GM19035 (cell line): ENCODE measurements around the gene ACSS3.
A peak's percentile ranks its signal among the peaks of the same experiment; 100 is the strongest.
"Not testable (repeated sequence)": the region's sequence is repeated elsewhere in the genome, so short reads cannot be mapped to it uniquely, and the experiment has no call there.

ENCODE experiments used
- ATAC-seq: cut with Tn5 transposase; IDR thresholded peaks from one replicate; pipeline ENCODE4 v1.9.1; 2021; ENCODE audit not compliant: unreplicated experiment

ACSS3 gene

DNA sequence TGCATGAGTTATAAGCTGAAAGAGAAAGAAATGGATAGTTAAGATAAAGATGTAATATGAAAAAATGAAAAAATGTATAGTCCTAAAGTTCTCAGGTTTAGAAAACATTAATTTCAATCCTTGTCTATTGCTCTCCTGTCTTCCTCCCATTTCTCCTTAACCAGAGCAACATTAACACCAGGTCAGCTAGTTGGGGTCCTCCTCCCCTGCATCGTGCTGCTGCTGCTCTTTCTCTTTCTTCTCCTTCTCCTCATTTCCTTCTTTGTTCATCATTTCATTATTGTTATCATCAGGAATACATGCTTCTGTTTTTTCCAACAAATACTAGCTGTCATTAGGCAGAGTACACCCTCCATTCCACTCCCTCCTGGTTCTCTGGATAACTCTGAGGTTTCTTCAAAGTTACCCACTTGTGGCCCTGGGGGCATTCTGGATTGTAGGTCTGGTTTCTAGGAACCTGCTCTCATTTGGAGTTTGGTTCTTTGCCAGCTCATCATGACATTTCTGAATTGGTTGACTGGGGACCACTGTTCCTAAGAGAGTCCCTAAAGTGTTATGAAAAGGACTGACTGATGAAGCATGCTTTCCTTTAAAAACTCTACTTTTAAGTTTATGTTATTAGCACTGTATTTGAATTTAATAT, 17.0 kb downstream of the ACSS3 start:
- no peak for ATAC-seq

DNA sequence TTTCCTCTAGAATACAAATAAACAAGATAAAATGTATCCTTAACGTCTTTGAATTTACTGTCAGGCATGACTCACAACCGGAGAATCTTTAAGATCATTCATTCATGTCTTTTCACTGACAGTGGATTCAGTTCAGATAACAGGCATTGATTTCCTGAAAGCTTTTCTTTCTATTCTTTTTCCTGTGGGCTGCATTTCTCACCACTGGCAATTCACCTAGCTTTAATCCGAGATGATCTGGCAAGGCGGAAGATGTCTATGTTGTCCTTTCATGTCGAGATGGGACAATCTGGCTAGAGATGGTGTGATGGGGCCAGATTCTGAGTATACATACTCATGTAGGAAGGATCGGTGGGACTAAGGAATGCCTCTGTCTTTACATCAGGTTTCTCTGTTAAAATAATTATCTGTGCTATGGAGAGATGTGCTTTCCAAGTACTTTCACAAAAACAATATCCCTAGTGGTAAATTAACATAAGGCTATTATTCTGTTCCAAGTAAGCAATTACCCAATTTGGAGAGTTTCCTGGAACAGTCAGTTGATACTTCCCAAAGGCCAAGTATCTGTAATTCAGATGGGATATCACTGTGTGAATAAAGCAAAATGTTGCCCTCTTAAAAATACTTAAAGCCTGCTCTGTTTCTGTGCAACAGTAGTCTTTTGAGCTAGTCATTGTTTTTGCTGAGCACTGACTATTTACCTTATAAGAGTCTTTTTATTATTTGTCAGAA, 17.8 kb downstream of the ACSS3 start:
- ATAC-seq, result no peak

DNA sequence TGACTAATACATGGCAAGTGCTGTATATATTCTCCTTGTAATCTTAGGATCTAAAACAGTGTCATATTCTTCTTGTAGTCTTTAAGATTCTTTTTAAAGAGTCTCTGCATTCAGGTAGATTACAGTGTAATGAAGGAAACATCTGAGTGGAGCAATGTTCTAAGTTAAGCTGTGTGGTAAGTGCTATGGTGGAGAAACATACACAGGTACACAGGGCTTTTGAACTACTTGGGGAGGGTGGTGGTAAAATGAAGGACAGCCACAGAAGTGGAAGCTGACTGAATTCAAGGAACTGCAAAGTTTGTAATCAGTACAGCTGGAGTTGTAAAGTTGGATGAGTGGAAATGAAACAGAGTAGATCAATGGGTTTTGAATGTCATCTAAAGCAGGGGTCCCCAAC, 27.8 kb downstream of the ACSS3 start:
- ATAC-seq, result no peak

DNA sequence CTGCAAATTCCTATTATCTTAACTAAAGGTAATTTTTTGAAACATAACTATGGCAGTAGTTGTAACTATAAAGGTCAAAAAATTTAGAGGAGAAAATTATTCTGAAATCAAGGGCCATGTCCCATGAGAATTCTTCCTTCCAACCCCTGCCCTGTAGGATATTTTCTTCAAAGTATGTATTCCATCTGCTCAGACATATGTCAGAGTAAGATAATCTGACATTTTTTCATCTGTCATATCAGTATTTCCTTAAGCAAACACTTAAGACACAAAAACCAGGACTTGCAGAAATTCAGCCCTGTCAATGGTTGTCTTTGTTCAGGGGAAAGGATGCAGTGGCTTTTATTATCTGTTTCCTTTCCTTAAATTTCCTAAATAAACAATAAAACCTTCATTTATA, 36.3 kb downstream of the ACSS3 start:
- no peak for ATAC-seq

DNA sequence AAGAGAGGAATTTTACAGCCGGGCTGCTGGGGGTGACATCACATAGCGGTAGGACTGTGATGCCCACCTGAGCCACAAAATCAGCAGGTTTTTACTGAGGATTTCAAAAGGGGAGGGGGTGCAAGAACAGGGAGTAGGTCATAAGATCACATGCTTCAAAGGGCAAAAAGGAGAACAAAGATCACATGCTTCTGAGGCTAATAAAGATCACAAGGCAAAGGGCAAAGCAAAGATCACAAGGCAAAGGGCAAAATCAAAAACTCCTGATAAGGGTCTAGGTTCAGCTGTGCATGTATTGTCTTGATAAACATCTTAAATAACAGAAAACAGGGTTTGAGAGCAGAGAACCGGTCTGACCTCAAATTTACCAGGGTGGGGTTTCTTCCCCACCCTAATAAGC, 41.2 kb downstream of the ACSS3 start:
- ATAC-seq, result not testable (repeated sequence)

DNA sequence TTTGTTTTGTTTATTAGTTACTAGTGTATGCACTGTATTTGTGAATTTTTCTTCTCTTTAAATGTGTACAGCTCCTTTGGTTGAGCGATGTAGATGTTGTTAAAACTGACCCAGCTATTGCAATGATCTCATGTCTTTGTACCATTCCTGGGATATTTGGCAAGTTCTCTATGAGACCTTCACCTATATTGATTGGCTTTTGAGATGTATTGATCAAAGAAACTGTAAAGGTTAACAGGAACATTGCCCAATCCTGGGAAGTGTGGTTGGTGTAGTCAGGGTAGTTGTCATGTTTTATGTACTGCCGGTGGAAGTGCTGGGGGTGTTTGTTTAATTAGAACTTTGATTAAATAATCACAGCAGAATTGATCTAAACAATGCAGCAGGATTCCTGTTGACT, 43.1 kb downstream of the ACSS3 start:
- ATAC-seq, result no peak

DNA sequence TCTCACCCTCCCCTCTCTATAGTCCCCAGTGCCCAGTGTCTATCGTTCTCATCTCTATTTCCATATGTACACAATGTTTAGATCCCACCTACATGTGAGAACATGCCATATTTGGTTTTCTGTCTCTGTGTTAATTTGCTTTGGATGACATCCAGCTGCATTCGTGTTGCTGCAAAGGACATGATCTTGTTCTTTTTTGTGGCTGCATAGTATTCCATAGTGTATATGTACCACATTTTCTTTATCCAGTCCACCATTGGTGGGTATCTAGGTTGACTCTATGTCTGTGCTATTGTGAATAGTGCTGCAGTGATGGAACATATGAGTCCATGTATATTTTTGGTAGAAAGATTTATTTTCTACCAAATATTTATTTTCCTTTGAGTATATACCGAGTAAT, 45.7 kb downstream of the ACSS3 start:
- ATAC-seq, result no peak

DNA sequence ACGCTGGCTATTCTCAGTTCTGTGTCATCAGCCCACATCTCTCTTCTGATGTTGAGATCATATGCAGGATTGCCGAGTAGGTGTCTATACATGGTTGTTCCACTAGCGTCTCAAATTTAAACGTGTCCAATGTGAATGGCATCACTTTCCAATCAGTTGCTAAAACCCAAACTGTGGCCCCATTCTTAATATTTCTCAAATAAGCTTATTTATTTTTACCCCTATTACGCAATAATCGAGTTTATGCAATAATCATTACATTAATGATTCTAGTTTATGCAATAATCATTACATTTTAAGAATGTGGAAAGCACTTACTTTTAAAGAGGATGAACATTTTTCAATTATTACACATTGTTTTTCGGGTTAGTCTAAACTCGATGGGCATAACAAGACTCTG, 47.8 kb downstream of the ACSS3 start:
- no peak for ATAC-seq

DNA sequence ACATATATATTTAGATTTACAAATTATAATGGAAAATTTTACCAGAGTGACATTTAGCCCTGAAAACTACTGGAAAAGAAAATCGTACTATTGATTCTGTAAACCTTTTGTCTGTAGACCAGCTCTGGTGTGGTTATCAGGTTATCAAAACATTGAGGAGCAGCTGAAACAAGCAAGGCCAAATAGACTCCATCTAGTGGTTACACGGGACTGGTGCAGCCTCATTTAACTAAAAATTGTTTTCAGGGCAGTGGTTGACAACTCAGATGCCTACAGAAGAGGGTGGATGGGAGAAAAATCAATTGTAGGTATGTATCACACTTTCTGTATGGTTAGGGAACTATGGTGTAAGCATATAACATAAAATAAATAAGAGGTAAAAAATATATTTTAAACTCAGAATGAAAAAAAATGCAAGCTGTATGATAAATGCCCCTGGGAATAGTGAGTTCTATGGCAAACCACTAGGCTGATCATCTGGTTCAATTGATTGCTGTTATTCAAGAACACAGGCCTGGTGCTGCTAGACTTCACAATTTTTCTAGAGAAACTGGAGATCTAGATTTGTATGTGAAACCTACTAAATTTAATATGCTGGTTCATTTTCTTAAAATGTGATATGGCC, 51.2 kb downstream of the ACSS3 start:
- peak; percentile 99 for ATAC-seq

DNA sequence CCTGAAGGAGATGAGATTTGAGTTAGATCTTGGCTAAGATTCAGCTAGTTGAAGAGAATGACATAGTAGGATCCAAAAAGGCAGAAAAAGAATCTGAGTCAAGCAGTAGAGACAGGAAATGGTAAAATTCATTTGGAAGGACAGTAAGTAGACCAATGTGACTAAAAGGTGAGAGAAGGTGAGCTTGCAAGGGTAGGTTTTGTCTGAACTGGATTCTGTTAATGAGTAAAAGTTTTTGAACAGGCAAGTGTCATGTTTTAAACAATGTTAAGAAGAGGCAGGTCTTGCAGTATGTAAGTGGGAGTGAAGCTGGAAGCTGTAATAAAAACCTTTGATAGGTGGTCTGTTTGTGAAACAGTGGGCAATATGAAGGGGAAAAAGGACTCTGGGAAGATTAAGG, 58.6 kb downstream of the ACSS3 start:
- ATAC-seq, result no peak

DNA sequence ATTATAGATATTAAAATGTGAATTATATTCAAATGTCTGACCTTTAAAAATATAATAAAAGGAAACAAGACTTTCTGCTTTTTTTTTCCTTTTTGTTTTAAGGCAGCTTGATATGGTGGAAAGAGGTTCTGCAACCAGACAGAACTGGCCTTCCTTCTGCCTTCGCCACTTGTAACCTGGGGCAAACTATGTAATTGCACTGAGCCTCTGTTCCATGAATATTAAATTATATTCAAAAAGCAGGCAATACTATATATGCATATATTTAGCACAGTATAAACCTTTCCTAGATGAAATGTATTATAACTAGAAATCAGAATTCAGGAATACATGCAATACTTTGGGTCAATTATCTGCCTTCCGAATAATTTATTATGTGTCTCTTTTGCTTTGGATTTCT, 59.9 kb downstream of the ACSS3 start:
- no peak for ATAC-seq

DNA sequence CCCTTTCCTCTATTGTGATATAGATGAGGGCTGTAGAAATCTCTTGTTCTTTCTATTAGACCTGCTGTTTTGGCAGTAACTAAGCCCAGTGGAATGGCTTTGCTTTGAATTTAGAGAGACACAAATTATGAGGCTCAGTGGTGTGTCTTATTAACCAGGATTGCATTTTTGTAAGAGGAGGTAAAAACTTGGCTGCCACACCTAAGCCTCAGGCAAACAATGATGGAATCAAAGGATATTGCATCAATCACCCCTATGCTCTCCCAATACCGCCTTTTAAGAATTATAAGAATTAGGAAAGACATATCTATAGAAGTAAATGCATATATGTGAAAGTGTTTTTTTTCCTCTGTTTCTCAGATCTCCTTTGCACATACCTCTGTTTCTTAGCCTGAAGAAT, 63.3 kb downstream of the ACSS3 start:
- ATAC-seq, result no peak

DNA sequence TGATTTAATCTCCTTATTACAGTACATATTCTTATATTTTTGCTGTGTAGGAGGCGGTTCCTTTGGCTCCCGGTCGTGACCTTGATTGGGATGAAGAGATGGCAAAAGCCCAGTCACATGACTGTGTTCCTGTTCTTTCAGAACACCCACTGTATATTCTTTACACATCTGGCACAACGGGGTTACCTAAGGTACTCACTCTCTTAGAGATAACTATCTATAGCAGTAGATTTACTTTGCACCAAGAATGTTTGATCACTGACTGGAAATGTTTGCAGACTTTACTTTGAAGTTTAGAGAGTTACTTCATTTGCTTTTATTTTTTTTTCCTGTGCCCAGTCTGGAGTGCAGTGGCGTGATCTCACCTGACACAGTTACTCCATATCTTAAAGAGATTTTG, 65.2 kb downstream of the ACSS3 start:
- no peak for ATAC-seq

DNA sequence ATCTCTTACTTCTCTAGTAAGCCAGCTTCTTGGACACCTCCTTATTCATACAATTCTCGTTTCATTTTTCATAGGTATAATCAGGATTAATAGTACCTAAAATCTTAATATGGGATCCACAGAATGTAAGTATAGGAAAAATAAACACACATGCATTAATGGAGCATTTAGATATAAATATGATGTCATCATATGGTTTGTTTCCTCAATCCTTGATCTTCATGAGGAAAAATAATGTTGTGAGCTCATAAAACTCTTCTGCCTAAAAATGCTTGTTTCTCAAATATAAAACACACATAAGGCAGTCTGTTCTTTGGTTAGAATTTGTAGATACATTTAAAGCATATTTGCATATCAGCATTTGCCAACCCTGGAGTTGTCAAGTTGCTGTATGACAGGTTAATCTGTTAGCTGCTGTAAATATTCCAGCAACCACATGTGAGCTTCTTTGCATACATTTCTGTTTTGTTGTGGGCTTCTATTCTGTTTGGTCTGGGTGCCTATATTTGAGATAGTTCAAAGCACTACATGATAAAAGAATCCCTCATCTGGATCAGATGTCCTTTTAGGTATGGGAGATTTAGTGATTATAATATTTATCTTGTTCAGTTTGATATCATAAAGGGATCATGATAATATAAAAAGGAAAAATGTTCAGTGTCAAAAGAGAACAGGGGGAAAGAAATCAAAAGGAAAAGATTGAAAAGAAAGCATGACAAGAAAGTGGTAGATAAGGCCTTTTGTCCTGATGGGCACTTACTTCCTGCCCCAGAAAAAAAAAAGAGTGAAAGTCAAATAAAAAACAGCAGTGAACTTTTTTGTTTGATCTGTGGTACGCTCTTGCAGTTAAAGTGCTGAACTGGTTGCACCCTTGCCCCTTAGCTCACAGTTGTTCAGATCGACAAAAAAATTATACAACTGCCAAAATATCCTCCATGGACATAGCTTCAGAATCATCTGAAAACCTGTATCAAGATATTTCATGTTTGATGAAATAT, 68.6 kb downstream of the ACSS3 start:
- no peak for ATAC-seq

DNA sequence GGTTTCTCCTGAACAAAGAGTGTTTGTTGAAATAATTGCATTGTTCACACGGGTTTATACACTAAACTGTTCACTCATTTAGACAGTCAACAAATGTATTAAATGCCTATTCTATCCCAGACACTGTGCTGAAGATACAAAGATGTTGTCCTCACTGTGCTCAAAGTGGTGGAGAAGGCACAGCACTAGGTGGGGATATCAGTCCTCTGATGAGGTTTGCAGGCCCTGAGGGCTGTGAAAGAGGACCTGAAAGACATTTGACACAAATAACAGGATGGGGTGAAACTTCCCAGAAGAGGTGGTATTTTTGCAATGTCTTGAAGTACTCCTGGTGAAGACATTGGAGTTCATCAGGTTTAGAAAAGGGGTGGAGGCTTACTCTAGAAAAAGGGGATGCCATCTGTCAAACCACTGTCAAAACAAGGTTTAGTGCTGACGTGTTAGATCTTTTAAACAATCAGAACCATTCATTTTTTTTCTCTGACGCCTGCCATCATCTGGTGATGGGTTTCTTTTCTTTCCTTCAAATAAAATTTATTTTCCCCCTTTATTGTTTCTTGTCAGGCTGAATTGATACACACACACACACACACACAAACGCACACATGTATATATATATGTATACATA, 69.5 kb downstream of the ACSS3 start:
- ATAC-seq, result no peak

DNA sequence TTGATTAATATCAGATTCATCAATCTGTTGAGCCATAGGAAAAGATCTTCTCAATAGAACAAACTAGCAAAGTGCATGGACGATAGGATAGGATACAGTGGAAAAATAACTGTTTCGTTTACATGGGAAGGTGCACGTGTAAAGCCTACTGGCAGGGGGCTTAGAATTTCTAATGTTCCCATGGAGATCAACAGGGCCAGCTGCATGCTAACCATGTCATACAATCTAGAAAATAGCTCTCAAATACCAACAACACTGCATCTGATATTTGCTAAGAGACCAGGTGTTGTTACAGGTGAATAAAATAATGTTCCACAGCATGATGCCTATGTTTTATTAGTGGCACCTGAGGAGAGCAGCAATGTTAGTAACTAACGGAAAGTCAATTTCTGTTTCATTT, 72.5 kb downstream of the ACSS3 start:
- no peak for ATAC-seq

DNA sequence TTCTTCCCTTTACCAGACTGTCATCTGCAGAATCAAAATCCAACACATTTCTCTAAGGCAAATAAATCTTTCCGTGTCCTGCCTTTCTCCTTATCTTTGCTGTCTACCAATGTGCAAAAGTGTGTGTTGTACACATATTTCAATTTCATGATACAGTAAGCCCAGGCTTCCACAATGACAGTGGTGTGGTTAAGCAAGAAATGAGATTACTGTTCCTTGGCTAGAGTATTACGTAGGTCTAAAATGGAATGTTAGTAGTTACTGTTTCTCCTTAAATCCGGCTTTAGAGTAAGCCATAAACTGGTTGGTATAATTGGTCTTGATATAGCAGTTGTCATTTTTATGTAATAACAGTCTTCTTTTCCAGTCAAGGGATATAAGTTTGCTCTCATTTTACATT, 82.0 kb downstream of the ACSS3 start:
- ATAC-seq, result no peak

DNA sequence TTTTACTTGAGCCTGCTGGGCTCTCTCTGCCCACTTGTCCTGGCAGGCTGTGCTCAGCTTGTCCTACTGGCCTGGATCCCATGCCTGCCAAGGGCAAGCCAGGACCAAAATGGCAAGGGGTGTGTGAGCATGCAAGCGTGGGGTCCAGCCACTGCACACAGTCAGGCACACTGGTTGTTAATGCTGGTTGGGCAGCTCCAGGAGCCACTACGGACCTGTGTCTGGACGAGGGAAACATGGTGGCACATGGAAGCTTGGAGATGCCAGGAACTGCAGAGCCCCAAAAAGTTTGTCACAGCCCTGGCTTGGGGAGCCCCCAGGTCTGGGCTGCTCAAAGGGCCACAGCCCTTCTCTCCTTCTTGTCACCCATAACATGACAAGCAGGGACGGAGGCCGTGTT, 83.8 kb downstream of the ACSS3 start:
- no peak for ATAC-seq

DNA sequence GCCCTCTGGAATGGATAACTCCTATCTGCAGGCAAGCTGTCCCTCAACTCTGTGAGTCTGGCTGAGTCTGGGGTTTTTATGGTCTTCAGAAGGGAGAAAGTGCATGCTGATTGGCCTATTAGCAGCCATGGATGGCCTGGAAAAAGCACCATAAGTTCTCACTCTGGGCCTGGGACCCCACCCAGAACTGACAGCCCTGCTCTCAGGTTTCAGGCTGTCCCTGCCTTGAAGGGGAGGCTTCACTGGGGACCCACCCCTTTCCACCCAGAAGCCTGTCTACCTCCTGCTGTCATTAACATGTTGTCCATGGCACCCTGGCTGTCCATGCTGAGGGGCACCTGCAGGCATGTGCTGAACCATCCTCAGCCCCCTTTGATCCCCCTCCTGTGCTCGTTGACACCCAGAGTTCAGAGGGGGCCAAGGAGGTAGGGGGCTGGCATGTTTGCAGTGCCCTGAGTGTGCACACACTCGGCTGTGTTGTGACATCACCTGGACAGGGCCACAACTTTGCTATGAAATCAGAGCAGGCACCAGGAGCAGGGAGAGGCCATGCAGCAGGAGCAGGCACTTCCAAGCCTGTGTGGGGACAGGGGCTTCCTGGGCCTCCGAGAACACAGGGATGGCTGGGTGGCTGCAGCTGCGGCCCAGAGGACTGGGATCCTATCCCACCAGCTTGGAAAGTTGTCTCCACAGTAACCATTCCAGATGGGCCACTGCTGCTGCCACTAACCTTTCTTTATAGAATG, 84.7 kb downstream of the ACSS3 start:
- no peak for ATAC-seq

DNA sequence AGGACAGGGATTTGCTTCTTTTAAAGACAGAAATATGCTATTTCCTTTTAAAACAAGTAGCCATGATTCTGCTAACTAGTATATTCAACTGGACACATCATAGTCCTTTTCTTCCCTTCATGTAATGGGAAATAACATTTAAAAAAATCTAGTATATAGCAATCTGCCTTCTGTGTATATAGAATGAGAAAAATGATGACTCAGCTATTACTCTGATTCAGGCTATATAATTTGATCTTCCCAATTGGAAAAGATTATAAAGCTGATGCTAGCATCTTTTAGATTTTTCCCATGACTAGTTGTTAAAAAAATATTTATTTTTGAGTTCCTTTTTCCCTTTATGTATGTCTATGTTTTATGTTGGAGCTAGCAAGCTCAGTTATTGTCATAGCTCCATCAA, 86.9 kb downstream of the ACSS3 start:
- no peak for ATAC-seq
